Ovary (tissue), 3 donors: ENCODE results near the gene GOLGA6B.

Experiments used
- EP300 ChIP-seq: sonication (generic); formaldehyde crosslinking; IDR thresholded peaks from one replicate; pipeline ENCODE4 v1.6.1; 2017; ENCODE audit warnings: antibody characterized with exemption
- POLR2A ChIP-seq: fragments of 450-650 bp; IDR thresholded peaks from one replicate; pipeline ENCODE4 v1.6.1; 2017; ENCODE audit warnings: antibody characterized with exemption, mild to moderate bottlenecking, moderate library complexity
- TF ChIP-seq, protein P1 (sequence below), 3 donors: fragments of 450-650 bp in 2 of 3; fragments of 200-600 bp in 1 of 3; IDR thresholded peaks; one replicate each; pipeline versions ENCODE4 v1.5.1 to v1.8.0; 2016 to 2022; ENCODE audit warnings: antibody characterized with exemption in 3 of 3, mild to moderate bottlenecking in 1 of 3
- donor health status: DM: no; HTN: no; CAD: no.

- TF ChIP-seq POLR2A (no peak), EP300 (no peak)
- TF ChIP-seq, protein P1, sequence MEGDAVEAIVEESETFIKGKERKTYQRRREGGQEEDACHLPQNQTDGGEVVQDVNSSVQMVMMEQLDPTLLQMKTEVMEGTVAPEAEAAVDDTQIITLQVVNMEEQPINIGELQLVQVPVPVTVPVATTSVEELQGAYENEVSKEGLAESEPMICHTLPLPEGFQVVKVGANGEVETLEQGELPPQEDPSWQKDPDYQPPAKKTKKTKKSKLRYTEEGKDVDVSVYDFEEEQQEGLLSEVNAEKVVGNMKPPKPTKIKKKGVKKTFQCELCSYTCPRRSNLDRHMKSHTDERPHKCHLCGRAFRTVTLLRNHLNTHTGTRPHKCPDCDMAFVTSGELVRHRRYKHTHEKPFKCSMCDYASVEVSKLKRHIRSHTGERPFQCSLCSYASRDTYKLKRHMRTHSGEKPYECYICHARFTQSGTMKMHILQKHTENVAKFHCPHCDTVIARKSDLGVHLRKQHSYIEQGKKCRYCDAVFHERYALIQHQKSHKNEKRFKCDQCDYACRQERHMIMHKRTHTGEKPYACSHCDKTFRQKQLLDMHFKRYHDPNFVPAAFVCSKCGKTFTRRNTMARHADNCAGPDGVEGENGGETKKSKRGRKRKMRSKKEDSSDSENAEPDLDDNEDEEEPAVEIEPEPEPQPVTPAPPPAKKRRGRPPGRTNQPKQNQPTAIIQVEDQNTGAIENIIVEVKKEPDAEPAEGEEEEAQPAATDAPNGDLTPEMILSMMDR (IDR thresholded peaks at IDR 0.05): no peak
Observed at GRCh38 chr15:72604794-72605193, 49.7 kb upstream of the GOLGA6B start.
